Duodenal mucosa (tissue), 2 donors: ENCODE results near the gene ZDHHC11.
"Not testable (repeated sequence)": the region's sequence is repeated elsewhere in the genome, so short reads cannot be mapped to it uniquely, and the experiment has no call there.

Experiments
- H3K27ac ChIP-seq: one replicate; pipeline ENCODE4 v1.7.0; 2013; ENCODE audit warnings: low read depth, low read length
- H3K27me3 ChIP-seq, 2 donors: one replicate each; pipeline ENCODE4 v1.7.0; 2013; ENCODE audit warnings: low read length in 2 of 2, control low read depth in 1 of 2; ENCODE audit not compliant: insufficient read depth in 2 of 2, control insufficient read depth in 1 of 2
- H3K36me3 ChIP-seq, 2 donors: one replicate each; pipeline ENCODE4 v1.7.0; 2013; ENCODE audit warnings: low read length in 2 of 2, control low read depth in 1 of 2; ENCODE audit not compliant: insufficient read depth in 2 of 2, control insufficient read depth in 1 of 2
- H3K4me1 ChIP-seq, 2 donors: one replicate each; pipeline ENCODE4 v1.7.0; 2013; ENCODE audit warnings: low read length in 2 of 2, control low read depth in 1 of 2; ENCODE audit not compliant: insufficient read depth in 2 of 2, control insufficient read depth in 1 of 2
- H3K4me3 ChIP-seq, 2 donors: one replicate each; pipeline ENCODE4 v1.7.0; 2013; ENCODE audit warnings: low read length in 2 of 2, low read depth in 1 of 2
- H3K9ac ChIP-seq, 2 donors: one replicate each; pipeline ENCODE4 v1.7.0; 2013; ENCODE audit warnings: low read length in 2 of 2, low read depth in 1 of 2
- H3K9me3 ChIP-seq, 2 donors: one replicate each; pipeline ENCODE4 v1.7.0; 2013; ENCODE audit warnings: low read length in 2 of 2, control low read depth in 1 of 2; ENCODE audit not compliant: control insufficient read depth in 1 of 2

Gene ZDHHC11

DNA sequence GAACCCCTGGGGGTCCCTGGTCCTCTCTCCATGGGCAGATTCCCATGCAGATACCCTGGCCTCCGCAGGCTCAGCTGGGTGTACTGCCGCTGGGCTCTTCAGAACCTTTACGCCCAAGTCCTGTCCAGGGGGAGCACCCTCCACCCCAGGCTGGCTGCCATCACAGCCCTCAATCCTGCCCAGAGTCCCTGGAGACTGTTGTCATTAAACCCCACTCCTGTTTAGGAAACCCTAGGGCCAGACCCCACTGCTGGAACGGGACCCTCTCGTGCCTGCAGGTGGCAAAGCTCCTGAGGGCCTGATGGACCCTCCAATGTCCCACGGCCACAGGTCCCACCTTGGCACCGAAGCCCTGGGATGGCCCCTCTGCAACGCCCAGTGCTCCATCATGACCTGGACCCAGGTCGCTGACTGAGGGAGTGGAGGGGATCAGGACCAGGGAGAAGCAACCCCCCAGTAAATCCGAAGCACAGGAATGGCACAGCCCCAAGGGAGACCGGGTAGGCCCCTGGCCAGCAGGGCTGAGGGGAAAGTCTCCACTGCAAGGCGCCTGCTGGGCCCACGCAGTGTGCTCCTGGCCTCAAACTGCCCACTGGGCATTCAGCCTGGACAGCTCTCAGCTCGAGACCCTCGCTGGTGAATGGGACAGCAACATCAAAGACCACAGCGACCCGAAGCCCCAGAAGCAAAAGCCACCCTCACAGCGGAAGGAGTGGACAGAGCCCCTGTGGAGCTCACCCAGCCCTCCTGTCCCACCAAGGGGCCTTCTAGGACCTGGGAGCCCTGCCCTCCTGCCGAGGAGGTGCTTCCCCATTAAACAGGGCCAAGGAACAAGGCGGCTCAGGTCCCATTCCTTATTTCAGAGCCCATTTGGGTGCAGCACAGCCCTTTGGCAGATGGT is 74.6 kb downstream of the ZDHHC11 start:
- no peaks in the 10 kb centered on the region for H3K4me1 ChIP-seq
- no peaks in the 10 kb centered on the region for H3K9me3 ChIP-seq
- H3K27me3 ChIP-seq = no peaks in the 10 kb centered on the region
- H3K36me3 ChIP-seq = no peaks in the 10 kb centered on the region
- no peak overlapping the region for H3K4me3 ChIP-seq
- no peak overlapping the region for H3K9ac ChIP-seq
- H3K27ac ChIP-seq = no peak overlapping the region

DNA sequence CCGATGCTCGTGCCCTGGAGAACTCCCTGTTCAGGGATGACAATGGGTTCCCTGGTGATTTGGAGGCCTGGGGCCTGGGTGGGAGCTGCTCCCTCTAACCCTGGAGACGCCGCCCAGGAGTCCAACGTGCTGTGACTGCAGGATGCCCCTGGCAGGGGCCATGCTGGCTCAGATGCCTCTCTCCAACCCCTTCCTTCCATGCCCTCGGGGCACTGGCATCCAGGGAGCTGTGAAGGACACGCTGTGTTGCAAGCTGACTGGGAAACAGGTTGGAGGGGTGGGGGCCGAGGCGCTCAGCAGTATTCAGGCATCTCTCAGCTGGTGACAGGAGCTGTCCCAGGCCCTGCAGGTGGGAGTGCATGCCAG is 75.2 kb downstream of the ZDHHC11 start:
- not testable (repeated sequence) for H3K27me3 ChIP-seq, H3K4me3 ChIP-seq, H3K36me3 ChIP-seq, H3K9me3 ChIP-seq, H3K4me1 ChIP-seq, H3K9ac ChIP-seq, H3K27ac ChIP-seq

DNA sequence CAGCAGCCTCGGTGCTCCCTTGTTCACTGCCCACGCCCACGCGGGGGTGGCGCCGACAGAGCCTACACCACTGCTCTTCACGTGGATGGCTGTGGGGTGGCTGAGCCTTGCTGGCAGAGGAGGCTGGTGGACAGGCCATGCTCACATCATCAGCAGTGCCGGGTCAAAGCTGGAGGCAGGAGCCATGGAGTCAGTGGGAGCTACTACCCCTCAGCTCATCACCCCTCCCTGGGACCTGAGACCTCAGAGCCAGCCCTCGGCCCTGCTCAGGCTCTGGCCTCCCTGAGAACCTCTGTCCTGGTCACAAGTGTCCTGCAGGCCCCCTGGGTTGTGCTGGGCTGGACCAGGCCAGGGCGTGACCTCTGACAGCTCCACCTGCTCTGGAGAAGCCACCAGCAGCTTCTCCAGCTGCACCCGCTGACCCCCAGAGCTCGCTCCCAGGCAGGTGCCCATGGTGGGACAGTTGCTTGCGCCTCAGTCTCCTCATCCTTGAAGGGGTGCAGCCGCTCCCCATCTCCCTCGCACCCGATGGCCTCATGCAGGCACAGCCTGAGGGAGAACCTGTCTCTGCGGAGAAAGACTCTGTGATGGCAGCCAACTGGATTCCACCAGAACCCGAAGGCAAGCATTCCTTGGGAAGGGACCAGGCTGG is 75.8 kb downstream of the ZDHHC11 start:
- not testable (repeated sequence) for H3K4me1 ChIP-seq, H3K27me3 ChIP-seq, H3K9ac ChIP-seq, H3K9me3 ChIP-seq, H3K27ac ChIP-seq, H3K4me3 ChIP-seq, H3K36me3 ChIP-seq

DNA sequence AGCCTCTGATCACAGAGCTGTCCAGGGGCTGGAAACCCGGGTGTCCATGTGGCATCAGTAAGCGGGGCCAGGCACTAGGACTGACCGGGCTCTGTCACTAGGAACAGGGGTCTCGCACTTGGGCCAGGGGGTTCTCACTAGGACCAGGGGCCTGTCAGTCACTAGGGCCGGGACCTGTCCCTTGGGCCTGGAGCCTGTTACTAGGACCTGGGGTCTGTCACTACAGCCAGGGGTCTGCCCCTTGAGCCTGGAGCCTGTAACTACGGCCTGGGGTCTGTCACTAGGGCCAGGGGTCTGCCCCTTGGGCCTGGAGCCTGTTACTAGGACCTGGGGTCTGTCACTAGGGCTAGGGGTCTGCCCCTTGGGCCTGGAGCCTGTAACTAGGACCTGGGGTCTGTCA is 76.5 kb downstream of the ZDHHC11 start:
- H3K27ac ChIP-seq = not testable (repeated sequence)

DNA sequence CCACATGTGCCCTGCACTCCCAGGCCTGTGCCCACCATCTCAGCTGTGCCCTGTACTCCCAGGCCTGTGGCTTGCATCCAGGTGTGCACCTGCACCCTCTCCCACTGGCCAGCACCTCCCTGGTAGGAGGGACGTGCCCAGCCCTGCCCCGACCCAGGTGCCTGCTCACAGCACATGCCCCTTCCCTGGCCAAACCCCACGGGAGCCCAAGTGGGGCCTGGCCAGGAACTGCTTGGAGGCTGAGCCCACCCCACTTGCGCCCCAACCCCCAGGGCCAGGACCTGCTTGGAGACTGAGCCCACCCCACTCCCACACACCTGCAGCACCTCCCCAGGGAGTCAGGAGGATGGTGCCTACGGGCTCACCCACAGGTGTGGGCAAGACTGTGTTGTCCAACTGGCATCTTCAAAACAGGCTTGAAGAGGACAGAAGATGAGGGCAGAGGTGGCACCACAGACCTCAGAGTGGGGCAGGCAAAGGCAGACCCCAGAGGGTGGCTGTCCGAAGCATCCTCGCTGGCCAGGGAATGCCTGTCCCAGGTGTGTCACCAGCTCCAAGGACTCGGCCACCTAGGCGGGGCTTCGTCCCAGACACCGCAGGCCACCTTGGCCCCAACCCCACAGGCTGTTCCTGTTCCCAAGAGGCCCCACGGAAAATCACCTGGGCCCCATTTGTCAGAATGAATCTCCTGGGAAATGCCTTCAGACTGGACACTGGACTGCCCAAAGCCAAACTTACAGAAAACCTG is 77.1 kb downstream of the ZDHHC11 start:
- no peaks in the 10 kb centered on the region for H3K9me3 ChIP-seq
- H3K36me3 ChIP-seq = no peaks in the 10 kb centered on the region
- H3K9ac ChIP-seq = no peak overlapping the region
- H3K4me1 ChIP-seq = no peaks in the 10 kb centered on the region
- H3K27ac ChIP-seq = no peak overlapping the region
- no peaks in the 10 kb centered on the region for H3K27me3 ChIP-seq
- no peak overlapping the region for H3K4me3 ChIP-seq

More for the DNA sequence above, 76.5 kb downstream of the ZDHHC11 start:
- not testable (repeated sequence) for H3K4me1 ChIP-seq, H3K4me3 ChIP-seq, H3K9ac ChIP-seq, H3K9me3 ChIP-seq, H3K36me3 ChIP-seq, H3K27me3 ChIP-seq

GRCh38 chr5:772931-773330 is 77.9 kb downstream of the ZDHHC11 start:
- not testable (repeated sequence) for H3K9ac ChIP-seq, H3K27ac ChIP-seq, H3K4me3 ChIP-seq

GRCh38 chr5:772547-772890 is 78.3 kb downstream of the ZDHHC11 start:
- not testable (repeated sequence) for H3K36me3 ChIP-seq, H3K4me3 ChIP-seq, H3K4me1 ChIP-seq, H3K27me3 ChIP-seq, H3K27ac ChIP-seq, H3K9ac ChIP-seq, H3K9me3 ChIP-seq

More at GRCh38 chr5:772931-773330, 77.9 kb downstream of the ZDHHC11 start:
- not testable (repeated sequence) for H3K27me3 ChIP-seq, H3K4me1 ChIP-seq, H3K9me3 ChIP-seq, H3K36me3 ChIP-seq

DNA sequence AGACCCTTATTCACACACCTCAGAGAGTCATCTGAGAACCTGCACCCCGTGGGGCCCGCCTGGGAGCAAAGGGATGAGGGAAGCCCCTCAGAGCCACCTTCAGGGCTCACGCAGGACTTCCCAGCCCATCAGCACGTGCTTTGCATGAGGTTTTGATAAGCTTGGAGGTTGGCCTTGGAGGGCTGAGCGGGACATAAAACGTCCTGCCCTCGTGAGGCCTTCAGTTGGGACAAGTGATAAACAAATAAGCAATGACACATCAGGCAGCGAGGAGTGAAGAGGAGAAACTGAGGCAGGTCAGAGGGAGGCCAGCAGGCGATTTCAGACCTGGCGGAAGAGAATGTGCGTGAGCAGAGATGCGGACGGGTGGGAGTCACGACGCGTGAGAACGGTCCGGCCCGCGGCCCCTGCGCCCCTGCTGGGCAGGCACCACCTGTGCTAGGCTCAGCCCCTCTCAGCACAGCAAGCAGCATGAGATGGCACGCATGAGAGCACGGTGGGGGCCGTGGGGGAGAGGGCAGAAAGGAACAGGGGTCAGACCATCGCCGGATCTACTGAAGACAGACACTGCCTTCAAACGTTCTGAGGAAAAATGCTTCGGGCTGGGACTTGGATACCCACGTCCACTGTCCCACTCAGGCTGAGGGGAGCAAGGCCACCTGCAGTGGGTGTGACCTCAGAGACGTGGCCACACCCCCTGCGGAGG is 78.8 kb downstream of the ZDHHC11 start:
- not testable (repeated sequence) for H3K9ac ChIP-seq, H3K4me1 ChIP-seq, H3K27ac ChIP-seq, H3K4me3 ChIP-seq, H3K36me3 ChIP-seq, H3K9me3 ChIP-seq, H3K27me3 ChIP-seq

- H3K4me1 ChIP-seq = not testable (repeated sequence)
Observed at GRCh38 chr5:771087-771781, 79.6 kb downstream of the ZDHHC11 start.

More at GRCh38 chr5:771087-771781, 79.6 kb downstream of the ZDHHC11 start:
- not testable (repeated sequence) for H3K27ac ChIP-seq, H3K27me3 ChIP-seq, H3K4me3 ChIP-seq, H3K9me3 ChIP-seq, H3K36me3 ChIP-seq, H3K9ac ChIP-seq
